Retina (tissue), 1 donor: ENCODE results near the gene TPRN.
"Not testable (repeated sequence)": the region's sequence is repeated elsewhere in the genome, so short reads cannot be mapped to it uniquely, and the experiment has no call there.

Experiments
- DNase-seq: peaks from one replicate; pipeline ENCODE4 v3.0.0-alpha.2; 2016

The TPRN gene, protein sequence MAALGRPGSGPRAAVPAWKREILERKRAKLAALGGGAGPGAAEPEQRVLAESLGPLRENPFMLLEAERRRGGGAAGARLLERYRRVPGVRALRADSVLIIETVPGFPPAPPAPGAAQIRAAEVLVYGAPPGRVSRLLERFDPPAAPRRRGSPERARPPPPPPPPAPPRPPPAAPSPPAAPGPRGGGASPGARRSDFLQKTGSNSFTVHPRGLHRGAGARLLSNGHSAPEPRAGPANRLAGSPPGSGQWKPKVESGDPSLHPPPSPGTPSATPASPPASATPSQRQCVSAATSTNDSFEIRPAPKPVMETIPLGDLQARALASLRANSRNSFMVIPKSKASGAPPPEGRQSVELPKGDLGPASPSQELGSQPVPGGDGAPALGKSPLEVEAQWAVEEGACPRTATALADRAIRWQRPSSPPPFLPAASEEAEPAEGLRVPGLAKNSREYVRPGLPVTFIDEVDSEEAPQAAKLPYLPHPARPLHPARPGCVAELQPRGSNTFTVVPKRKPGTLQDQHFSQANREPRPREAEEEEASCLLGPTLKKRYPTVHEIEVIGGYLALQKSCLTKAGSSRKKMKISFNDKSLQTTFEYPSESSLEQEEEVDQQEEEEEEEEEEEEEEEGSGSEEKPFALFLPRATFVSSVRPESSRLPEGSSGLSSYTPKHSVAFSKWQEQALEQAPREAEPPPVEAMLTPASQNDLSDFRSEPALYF

DNA sequence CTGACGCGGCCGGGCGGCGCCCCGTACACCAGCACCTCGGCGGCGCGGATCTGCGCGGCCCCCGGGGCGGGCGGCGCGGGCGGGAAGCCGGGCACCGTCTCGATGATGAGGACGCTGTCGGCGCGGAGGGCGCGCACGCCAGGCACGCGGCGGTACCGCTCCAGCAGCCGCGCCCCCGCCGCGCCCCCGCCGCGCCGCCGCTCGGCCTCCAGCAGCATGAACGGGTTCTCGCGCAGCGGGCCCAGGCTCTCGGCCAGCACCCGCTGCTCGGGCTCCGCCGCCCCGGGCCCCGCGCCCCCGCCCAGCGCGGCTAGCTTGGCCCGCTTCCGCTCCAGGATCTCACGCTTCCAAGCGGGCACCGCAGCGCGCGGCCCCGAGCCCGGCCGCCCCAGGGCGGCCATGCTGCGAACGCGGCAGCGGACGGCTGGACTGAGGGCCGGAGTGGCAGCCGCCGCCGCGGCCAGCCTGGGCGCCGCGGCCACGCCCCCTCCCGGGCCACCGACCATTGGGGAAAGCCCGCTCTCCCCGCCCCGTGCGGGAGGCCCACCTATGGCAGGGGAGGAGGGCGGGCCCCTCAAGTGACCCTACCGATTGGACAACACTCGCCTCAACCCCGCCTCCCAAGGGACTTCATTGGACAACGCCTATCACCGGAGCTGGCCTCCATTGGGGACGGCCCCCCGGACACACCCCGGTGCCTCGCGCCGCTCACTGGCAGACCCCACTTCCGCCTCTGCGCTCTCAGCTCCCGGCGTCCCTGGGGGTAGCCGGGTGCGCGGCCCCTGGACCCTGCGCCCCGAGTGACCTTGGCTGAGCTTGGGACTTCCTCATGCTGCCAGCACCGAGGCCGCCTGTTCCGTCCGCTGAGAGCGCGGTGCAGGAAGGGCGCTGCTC is at the start of gene TPRN:
Gene TPRN (minus strand): TSS at position 431 of the 894 bp plus-strand sequence. CDS start 30 bp downstream, at position 401.
- DNase-seq: peak; percentile 96

DNA sequence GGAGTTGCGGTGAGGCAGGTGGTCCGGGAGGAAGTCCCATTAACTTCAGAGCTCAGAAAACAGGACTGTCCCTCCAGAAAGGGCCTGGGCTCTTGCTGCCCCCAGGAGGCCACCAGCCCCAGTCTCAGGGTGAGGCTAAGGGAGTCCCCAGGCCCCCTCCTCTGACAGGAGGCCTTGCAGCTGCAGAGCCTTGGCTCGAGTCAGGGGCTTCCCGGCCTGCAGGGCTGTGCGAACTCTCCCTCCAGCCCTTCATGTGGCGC is 47.3 kb upstream of the TPRN start:
- no peak for DNase-seq

DNA sequence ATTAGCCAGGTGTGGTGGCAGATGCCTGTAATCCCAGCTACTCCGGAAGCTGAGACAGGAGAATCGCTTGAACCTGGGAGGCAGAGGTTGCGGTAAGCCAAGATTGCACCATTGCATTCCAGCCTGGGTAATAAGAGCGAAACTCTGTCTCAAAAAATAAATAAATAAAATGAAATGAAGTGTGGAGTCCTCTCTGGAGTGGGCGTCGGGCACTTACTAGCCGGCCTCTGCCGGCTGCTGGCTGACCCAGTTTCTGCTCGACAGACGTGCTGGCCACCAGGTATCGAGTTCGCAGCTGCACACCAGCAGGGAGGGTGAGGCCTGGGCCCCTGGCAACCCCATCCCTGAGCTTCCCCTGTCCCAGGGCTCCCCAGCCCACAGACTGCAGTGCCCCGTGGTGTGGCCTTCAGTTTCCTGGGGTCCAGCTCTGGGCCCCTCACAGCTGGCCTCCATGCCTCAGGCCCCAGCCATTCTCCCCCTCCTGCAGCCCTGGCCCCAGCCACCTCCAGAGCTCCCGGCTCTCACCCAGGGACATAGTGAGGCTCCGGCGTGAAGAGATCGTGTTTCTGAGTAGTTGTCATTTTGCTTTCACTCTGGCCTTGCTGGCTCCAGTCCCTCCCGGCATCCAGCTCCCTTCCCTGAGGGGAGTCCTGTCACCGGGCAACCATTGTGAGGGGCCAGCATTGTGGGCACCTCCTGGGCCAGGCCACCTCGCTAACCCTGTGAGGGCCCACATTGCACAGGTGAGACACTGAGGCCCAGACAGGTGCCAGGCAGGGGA is 46.8 kb upstream of the TPRN start:
- DNase-seq: no peak

DNA sequence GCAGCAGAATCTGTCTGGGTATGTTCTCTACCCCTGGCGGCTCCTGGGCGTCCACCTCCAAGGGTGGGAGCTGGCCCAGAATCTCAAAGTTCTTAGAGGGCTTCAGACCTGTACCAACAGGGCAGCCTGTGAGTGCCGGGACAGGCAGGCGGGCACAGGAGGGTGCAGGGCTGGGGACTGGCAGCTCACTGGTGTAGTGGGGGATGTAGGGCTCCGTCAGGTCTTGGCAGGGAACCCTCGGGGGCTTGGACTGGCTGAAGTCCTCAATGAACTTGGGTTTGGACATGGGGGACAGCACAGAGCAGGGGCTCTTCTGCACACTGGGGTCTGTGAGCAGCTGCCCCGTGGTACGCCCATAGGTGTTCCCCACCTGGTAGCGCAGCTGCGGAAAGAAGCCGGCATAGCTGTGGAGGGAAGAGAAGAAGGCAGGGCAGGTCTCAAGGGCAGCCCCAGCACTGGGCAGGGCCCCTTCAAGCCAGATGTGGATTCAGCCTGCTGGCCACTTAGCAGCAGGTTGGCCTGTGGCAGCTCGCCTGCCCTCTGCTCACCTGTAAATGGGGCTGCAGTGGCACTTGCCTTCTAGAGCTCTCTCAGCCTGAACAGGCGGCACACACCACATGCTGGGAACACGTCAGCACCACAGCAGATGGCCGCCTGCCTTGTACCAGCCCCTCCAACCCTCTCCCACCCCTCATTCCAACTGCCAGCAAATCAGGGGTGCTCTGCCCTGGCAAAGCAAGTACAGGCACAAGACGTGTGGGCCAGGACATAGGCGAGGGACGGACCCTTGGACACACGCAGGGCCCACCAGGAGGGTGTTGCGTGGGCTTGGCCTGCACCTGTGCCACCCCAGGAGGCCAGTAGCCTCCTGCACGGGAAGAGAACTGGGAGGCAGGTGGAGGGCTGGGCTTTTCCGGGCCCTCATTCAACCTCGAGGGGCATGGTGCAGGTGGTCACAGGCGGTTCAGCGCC is 45.2 kb upstream of the TPRN start:
- DNase-seq: no peak

DNA sequence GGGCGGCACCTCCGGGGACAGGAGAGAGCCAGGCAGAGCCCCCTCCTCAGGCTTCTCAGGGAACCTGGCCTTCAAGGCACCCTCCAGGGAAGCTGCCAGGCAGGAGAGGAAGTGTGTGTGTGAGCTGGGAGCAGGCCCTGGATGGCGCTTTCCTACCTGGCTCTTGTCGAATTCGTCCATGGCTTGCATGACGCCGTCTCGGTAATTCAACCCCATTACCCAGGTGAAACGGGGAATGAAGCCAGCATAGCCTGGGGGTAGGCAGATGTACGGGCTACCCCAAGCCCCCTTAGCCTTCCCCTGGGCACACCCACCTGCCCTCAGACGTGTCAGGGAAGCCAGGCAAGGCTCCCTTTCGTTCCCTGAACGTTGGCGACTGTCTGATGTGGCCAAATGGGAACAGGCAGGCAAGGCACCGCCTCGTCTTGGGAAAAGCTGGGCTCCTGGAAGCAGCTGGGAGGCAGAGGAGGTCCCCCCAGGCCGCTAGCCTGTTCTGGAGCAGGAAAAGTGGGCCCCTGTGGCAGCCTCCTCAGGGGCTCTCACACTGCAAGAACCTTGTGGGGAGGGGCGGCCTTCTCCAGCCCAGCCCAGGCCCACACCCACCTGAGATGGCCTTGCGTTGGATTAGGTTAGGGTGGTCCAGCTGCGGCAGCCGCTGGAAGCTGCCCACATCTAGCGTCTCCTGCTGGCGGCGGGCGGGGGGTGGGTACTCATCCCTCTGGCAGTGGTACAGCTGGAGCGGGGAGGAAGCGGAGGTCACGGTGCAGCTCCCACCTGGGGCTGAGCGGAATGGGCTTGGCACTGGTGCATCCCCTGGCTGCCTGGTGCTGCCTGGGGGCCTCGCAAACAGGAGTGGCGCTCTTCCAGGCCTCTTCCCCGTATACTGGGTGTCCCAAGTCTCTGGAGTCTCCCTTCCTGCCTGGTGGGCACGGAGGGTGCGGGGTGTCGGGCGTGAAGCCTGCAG is 44.2 kb upstream of the TPRN start:
- peak; percentile 35 for DNase-seq

DNA sequence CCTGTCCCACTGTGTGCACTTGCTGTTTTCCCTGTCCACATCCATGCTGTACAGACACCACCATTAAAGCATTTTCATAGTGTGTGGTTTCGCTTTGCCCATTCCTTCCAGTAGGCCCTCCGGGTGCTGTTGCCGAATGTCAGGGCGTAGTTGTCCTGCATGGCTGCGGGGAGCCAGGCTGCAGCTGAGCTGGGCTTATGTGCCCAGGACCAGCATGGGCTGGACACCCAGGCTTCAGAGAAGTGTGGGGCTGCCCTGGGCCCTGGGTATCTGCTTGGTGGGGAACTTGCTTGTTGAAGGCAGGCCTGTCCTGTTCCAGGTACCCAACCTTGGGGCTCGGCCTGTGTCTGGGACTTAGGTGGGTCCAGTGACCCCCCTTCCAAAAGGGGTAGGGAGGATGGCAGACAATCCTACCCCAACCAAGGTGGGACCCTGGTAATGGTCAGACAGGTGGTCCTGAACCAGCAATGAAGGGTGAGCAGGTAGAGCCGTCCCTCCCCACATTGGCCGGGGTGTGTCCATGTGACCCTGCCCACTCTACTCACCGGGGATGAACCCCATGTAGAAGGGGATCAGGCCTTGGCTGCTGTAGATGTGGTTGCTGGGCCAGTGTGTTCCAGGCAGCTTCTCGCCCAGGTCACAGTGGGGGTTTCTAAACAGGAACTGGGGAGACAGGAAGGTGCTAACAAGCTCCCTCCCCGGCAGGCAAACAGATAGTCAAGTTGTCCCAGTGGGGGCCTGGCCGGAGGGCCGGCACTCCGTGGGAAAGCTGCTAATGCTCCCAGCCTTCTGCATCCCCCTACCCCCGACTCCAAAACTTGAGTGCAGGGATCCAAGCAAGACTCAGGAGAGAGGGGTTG is 43.3 kb upstream of the TPRN start:
- DNase-seq: no peak

DNA sequence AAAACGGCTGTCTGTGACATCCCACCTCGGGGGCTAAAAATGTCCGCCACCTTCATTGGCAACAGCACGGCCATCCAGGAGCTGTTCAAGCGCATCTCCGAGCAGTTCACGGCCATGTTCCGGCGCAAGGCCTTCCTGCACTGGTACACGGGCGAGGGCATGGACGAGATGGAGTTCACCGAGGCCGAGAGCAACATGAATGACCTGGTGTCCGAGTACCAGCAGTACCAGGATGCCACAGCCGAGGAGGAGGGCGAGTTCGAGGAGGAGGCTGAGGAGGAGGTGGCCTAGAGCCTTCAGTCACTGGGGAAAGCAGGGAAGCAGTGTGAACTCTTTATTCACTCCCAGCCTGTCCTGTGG is 42.7 kb upstream of the TPRN start:
- not testable (repeated sequence) for DNase-seq

DNA sequence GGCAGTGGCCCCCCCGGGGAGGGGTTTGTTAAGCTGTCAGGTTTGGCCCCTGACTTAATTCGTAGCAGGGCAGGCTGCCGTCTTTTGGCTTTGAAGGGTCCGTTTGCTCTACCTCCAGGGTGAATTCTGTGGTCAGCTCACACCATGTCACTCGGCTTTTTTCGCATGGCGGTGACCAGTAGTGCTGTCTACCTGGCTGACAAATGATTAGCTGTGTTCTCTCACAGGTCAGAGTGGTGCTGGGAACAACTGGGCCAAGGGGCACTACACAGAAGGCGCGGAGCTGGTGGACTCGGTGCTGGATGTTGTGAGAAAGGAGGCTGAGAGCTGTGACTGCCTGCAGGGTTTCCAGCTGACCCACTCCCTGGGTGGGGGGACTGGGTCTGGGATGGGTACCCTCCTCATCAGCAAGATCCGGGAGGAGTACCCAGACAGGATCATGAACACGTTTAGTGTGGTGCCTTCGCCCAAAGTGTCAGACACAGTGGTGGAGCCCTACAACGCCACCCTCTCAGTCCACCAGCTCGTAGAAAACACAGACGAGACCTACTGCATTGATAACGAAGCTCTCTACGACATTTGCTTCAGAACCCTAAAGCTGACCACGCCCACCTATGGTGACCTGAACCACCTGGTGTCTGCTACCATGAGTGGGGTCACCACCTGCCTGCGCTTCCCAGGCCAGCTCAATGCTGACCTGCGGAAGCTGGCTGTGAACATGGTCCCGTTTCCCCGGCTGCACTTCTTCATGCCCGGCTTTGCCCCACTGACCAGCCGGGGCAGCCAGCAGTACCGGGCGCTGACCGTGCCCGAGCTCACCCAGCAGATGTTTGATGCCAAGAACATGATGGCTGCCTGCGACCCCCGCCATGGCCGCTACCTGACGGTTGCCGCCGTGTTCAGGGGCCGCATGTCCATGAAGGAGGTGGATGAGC is 42.0 kb upstream of the TPRN start:
- no peak for DNase-seq

DNA sequence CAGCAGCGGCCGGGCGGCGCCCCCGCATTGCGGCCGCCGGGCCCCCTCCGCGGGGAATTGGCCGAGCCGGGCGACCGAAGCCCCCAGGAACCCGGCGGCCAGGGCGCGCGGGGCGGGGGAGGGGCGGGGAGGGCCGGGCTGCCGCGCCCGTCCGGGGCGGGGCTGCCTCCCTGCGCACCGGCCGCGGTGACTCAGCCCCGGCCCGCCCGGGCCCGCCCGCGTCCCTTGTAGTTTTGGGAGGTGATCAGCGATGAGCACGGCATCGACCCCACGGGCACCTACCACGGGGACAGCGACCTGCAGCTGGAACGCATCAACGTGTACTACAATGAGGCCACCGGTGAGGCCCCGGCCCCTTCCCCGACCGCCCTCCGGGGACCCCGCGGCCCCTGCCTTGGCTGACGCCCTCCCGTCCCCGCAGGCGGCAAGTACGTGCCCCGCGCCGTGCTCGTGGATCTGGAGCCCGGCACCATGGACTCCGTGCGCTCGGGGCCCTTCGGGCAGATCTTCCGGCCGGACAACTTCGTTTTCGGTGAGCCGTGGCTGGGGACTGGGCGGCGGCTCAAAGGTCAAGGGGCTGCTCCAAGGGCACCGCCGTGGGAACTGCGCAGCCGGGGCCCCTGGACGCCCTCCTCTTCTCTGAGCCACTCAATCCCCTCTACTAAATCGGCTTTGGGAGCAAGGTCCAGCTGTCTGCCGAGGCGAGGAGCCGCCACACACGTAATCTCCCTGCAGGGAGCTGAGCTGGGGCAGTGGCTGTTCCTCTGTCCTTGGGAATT is 41.1 kb upstream of the TPRN start:
- peak; percentile 66 for DNase-seq

DNA sequence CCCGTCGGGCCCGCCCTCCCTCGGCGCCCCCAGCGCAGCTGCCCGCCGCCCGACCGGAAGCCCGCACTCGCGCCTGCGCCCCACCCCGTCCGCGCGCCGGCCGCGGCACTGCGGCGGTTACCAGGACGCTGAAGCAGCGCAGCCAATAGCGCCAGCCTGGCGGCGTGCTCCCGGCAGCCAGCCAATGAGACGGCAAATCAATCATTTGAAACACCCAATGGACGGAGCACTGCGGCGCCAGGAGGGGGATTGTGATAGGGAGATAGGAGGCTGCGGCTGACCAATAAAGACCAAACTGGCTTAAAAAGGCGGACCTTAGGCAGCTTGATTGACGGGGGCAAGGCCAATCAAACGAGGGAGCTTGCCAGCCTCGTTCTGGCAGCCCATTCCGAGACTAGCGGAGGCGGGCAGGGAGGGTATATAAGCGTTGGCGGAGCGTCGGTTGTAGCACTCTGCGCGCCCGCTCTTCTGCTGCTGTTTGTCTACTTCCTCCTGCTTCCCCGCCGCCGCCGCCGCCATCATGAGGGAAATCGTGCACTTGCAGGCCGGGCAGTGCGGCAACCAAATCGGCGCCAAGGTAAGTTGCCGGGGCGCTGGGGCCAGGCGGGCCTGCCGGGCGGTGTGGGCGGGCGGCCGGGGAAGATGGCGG is 40.4 kb upstream of the TPRN start, which contains the start of gene TUBB4B:
Gene TUBB4B (plus strand): TSS at position 447 of the 649 bp plus-strand sequence. CDS start 74 bp downstream, at position 521.
- peak; percentile 99 for DNase-seq

DNA sequence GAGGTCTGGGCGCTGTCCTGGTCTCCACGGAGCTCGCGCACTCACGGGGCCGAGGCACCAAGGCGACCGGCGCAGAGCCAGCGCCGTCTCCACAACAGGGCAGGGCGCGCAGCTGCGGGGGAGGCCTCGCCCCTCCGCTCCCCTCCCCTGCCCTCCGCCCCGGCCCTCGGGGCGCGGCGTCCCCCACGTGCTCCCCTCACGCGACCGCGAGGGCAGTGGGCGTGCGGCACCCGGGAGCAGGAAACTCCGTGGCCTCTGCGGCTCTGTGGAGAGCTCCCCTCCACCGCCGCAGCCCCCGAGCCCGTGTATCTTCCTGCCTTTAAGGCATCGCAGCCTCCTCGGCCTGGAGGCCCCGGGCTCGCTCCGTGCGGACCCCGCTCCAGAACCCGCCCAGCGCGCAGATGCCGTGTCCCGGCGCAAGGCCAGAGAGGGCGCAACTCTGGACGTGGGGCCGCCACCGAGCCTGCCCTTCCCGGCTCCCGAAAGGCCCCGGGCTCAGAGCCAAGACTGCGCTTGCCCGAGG is 39.8 kb upstream of the TPRN start:
- no peak for DNase-seq

DNA sequence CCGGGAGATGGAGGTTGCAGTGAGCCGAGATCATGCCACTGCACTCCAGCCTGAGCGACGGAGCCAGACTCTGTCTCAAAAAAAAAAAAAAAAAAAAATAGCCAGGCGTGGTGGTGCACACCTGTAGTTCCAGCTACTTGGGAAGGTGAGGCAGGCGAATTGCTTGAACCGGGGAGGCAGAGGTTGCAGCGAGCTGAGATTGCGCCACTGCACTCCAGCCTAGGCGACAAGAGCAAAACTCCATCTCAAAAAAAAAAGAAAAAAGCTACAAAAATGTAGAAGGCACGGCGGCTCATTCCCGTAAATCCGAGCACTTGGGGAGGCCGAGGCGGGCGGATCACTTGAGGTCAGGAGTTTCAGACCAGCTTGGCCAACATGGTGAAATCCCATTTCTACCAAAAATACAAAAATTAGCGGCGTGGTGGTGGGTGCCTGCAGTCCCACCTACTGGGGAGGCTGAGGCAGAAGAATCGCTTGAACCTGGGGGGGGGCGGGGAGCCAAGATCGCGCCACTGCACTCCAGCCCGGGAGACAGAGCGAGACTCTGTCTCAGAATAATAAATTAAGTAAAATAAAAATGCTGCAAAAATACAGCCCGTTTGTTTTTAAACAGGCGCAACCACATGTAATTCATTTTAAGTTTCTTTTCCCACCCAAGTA is 39.1 kb upstream of the TPRN start:
- DNase-seq: not testable (repeated sequence)

DNA sequence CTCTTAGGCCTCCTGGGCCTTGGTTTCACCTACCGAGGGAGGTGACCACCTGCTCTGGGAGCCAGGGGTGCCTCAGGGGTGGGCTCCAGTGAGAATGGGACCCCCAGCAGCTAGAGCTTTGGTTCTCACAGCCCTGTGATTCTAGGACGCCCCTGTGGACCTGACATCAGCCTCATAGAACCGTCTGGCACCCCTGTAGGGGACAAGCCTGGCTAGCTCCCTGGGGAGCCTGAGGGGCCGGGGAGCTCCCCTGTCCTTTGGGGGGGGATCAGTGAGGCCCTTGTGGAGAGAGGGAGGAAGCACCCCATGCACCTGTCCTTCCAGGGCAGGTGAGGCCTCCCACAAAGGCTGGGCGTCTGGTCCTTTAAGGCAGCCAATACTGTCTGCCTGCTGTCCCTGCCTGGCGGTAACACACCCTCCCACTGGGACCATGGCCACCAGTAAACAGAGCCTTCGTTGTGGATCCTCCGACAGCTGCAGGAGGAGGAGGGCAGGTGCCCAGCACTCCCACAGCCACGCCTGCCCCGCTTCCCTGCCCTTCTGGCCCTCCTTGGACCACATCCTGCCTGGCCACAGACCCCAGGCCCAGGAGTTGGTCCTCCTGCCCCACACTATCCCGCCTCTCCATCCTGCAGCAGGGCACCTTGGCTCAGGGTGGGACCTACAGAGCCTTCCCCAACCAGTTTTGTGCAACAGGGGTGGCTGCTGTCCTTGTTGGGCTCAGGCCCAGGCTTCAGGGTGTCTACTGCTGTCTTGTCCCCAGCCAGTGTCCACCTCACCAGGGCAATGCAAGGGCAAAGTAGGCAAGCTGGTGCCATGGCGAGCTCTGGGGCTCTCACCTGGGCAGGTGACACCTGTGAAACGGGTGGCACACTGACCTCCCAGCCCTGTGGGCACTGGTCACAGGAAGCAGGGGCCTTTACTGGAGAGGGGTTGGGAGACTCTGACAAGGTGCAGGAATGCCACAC is 37.5 kb upstream of the TPRN start:
- DNase-seq: no peak

DNA sequence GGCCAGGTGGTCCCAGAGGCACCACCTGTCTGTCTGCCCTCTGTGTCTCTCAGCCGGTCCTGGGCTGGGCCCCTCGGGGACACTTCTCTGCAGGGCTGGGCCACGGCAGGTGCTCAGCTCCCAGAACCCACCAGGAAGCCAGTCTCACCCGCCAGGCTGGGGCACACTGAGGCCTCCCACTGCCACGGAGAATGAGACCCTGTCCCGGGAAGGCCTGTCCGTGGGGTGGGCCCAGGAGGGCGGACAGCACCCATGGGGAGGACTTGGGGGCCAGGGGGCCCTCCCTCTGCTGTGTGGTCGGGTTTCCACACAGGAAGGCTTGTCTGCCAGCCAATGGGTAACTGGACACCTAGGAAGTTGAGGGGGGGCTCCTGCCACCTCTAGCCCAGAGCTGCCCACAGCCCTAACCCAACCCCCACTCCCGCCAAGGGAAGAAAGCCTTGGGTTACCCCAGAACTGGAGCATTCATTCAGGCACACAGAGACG is 36.4 kb upstream of the TPRN start:
- no peak for DNase-seq
